Lung microvascular endothelial cell (primary cell): Measurements from ENCODE around the gene PAPSS1. TPM values are rescaled to one million over a fixed set of nuclear protein-coding genes. Genes with fewer than 3 reads are reported as not detected.
"Not testable (repeated sequence)": the region's sequence is repeated elsewhere in the genome, so short reads cannot be mapped to it uniquely, and the experiment has no call there.

Source experiments
- DNase-seq, 2 donors: peaks; one replicate each; pipeline versions ENCODE4 v3.0.0 to v3.0.0-alpha.2; 2010; ENCODE audit warnings: low read depth in 2 of 2
- total RNA-seq: library from RNA; depleted of rRNA; stranded (reverse); fragments of >200 nt; gene quantifications from 2 replicates; pipeline ENCODE4 v1.2.1, GENCODE V29; 2014

The PAPSS1 gene
- total RNA-seq, 1 donor from 2014 or later, result 19.8 TPM

DNA sequence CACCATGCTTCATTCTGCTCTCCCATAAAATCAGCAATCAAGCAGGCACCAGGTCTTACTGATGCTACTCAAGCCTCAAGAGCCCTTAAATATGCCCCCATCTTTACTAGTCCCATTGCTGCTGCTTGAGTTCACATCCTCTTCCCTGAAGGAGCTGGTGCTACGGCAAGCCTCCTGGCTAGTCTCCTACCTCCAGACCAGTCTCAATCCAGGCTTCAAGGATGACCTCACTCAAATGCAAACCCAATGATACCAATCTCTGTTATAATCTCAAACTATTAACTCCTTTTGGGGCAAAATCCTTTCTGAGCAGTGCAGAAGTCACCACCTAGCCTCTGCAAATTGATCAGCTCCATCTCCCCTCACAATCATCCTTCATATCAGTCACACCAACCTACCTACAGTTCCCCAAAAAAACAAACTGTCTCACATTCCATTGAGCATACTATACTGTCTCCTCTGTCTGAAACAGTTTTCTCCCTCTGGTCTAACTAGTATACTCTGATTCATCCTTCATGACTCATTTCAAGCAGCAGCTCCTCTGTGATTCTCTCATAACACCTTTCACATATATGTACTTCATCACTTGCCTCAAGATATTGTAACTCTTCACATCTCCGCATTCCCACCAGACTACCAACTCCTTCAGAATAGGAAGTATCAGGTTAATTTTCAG is 30.0 kb downstream of the PAPSS1 start:
- DNase-seq, result peak in 1 of 2 donors; percentile 71

DNA sequence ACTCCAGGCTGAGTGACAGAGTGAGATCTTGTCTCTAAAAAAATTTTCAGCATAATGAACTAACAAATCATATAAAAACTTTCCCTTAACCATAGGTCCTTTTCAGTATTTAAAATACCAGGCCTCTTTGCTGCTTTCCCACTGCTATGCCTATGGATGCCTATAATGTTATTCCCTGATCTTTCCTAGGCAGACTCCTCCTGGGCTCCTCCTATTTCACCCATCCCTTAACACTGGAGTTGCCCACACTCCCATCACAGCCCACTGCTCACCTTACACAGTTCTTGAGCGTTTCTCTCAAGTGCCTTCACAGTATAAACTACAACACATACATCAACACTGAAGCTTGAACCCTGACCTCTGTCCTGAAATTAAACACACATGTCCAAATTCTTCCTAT is 31.6 kb downstream of the PAPSS1 start:
- no peak for DNase-seq

DNA sequence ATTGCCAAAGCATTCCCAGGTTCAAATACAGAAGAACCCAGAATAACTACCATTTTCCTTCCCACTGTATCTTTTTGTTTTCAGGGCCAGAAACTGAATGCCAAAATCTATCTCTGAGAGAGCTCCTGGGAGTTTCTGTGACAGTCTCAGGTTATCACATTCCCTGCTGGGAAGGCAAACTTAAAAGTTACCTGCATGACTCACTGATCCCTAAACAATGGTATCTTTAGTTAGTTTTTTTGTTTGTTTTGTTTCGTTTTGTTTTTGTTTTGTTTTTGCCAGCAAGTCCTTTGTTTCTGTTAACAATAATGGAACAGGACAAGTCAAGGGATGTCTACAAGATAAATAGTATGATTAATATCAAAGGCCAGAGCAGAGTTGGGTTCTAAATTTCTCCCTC is 34.3 kb downstream of the PAPSS1 start:
- no peak for DNase-seq

DNA sequence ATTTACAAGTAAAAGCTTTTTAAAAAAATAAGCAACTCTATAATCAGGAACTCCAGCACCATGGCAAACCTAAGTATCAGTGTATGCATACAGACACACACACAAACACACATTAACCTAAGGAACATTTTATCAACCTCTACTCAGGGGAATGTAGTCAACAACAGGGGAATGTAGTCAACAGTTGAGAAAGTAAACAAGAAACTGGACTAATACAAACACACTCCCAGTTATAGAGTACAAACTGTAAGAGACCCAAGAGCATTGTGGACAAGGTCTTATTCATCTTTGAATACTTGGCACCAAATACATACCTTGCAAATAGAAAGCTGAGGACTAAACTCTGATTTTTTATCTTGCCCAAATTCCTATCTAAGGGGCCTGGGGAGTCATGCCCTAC is 36.2 kb downstream of the PAPSS1 start:
- no peak for DNase-seq

DNA sequence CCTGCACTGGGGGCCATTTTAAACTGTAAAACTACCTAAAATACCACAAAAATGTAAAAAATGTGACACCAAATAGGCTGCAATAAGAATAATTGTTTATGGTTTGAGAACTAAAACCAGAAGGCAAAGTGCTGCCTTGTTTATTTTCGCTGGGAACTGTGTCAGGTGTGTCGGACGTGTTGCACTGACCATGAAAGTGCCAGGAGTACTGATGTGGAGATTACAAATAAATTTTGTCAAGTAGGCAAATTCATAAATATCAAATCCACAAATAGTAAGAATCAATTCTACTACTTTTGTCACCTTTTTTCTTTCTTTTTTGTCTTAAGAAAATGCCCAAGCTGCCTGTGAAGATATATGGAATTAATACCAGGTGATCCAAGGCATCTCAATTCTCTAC is 37.7 kb downstream of the PAPSS1 start:
- DNase-seq, result no peak

DNA sequence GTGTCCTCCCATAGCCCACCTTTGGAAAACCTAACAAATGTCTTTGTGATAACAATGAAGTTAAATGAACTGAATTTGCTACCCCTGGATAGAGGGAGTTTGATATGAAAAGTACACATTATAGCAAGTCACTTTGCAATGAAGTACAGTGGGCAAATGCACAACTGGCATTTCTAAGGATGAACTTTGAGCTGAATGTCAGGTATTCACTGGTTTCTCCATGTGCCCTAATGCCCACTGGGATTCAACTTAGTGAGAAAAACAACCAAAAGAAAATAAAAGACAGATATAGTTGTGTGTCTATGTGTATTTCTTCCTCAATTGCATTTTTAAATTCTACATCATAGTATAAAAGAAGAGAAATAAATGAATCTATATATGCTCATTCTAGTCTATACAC is 51.0 kb downstream of the PAPSS1 start:
- no peak for DNase-seq

DNA sequence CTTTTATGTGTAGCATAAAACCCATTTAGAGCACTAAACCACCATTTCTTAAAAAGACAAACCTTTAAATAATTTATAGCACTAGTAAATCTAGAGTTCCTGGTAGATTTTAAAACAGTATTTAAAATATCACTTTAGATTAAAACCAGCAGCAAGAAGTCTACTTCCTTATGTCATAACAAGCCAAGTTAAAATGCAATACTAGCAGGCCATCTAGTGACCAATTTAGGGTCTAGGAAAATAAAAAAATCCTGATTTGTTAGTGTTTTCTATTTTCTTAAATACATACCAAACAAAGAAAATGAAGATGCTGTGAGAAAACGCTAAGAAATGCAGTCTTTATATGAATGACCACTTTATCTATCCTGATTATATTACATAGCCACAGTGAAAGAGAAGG is 53.9 kb downstream of the PAPSS1 start:
- DNase-seq, result peak; percentile 25 to 50

DNA sequence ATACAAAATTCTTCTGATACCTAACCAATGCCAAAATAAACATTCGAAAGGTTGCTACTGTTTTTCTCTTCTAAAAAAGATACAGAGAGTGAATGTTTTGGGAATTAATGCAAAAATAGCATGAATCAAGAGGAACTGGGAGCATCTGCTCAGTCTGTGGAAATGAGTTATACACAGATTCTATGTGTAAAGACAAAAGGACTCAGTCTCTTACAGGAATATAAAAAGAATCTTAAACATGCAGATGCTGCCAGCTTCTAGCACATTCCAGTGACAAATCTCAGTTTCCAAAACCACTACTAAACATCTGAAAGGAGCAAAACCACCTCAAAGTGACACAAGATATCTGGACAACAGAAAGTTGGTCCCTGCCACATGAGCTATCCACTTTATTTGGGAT is 55.0 kb downstream of the PAPSS1 start:
- peak in 1 of 2 donors; percentile 20 for DNase-seq

DNA sequence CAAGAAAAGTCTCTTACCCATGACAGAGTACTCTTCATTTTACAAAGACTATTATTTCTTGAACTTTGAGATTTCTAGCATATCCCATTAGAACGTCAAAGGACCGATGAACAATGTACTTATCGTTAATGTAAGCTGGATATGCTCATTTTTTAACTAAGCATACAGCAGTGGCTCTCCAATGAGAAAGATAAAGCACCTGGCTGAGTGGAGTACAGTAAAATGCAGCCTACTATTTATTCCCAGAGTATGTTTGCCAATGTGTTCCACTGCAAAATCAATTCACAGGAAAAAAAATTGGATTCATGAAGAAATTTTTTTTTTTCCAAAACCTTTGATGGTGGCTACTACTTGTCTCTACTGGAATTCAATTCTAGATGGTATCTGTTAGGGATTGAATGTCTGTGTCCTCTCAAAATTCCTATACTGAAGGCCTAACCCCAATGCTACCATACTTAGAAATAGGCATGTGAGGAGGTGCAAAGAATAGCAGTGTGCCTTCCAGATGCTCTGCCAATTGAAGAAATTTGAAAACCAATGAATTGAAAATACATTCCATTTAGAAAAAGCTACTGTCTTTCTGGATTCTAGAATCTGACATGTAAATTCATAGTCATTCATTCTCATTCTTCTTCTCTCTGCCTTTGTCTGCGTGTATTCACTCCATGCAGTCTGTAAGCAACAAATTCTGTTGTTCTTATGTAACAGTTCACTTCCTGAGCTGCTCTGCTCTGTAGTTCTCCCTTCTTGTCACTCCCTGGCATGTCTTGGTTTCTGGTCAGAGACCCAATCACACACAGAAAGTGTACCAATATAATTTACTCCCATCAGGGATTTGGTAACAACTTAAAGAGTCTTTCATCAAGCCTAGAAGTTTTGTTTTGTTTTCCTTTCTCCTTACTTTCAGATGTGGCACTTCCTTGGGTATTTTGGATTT is 61.4 kb downstream of the PAPSS1 start:
- peak in 1 of 2 donors; percentile 5 for DNase-seq

DNA sequence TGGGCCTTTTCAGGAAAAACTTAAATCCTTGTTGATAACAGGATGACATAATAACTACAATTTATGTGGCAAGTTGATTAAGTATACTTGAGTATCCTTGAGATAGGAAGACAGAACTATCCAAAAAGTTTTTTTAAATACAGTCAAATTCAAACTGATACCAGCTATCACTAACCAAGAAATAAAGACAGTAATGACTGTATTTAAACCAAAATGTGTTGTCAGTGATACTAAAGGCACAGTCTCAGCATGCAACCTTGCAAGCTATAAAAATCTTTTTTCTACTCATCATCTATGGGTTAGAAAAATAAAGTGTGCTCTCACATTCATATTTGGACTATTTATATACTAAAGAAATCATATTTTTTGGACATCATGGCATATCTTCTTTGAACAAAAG is 64.7 kb downstream of the PAPSS1 start:
- no peak for DNase-seq

DNA sequence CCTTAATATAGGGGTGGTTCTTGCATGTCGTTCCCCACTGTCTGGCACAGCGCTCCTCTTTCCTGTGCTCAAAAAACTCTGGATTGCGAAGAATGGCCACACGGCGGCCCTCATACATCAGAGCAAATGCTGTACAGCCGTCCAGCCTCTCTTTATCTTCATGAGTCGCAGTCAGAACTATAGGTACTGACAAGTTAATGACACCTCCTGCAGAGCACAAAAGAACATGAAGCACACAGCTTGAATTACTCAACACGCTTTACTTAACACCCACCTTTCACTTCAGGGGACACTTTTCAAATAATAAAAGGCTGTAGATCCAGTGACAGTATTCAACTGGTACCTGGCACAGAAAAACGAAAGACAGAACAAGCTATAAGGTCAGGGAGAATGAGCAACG is 65.3 kb downstream of the PAPSS1 start:
- no peak for DNase-seq

DNA sequence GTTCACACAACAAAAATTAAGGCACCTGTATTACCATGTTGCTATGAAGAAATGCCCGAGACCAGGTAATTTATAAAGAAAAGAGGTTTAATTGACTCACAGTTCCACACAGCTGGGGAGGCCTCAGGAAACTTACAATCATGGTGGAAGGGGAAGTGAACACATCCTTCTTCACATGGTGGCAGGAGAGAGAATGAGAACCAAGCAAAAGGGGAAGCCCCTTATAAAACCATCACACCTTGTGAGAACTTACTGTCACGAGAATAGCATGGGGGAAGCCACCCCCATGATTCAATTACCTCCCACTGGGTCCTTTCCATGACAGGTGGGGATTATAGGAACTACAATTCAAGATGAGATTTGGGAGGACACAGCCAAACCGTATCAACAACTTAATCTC is 68.6 kb downstream of the PAPSS1 start:
- not testable (repeated sequence) for DNase-seq

DNA sequence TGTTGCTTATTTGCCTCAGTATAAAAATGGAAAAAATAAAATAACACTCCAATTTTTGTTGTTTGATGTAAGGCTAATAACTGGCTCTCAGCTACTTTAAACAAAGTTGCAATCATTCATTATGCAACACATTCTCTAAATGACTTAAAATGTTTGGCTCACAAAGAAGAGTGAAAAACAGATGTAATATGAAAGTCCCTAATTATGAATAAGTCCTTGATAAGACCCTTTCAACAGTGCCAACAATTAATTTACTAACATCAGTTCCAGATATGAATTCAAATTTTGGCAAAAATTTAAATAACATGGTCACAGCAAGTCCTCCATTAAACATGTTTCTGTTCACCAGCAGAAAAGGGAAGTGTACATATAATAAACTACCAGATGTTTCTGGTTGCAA is 69.8 kb downstream of the PAPSS1 start:
- no peak for DNase-seq

DNA sequence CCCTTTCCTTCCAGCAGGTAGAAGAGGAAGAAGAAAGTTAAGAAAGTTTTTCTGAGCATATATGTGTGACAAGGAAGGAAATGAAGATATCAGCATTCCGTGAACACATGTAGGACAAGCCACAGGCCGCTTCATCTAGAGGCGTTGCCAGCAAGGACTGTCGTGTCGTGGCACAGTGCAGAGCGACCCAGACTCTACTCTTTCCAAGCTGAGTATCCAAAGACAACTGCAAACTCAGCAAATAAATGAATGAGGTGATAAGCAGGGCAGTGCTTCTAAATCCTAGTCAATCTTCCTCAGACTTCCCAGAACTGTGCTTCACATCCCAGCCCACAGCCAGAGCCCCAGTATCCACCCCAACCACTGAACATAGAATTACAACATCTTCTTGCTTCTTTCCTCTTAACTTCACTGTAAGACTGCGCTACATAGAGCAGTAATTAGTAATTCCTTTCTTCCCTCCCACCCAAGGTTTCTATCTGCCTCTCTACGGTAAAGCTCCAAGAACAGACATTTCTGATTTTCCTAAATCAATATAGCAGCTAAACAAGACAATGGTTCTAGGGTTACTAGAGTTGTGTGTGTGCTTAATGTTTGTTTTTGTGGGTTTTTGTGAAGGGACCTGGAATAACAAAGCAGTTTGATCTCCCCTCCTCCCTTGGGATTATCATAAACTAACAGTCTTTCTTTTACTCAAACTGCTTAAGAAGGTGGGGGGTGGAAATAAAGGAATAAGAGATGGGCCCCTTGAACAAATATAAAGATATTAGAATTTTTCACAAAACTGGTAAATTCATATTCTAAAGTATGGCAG is 71.6 kb downstream of the PAPSS1 start:
- DNase-seq, result no peak

DNA sequence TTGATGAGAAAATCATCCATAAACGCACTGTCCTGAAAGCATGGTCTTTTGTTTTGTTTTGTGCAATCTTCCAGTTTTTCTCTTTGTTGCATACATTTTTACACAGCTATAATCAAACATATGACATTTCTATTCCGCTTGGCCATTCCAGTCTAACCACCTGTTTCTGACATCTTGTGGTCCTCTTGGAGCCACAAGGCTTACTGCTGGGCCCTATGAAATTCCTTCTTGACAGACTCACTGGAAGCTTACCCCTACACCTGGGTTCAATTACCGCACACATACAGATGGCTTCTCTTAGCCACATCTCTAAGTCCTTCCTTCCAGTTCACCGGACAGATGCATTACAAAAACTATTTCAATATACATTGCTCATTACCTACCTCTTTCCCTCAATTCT is 72.4 kb downstream of the PAPSS1 start:
- no peak for DNase-seq

DNA sequence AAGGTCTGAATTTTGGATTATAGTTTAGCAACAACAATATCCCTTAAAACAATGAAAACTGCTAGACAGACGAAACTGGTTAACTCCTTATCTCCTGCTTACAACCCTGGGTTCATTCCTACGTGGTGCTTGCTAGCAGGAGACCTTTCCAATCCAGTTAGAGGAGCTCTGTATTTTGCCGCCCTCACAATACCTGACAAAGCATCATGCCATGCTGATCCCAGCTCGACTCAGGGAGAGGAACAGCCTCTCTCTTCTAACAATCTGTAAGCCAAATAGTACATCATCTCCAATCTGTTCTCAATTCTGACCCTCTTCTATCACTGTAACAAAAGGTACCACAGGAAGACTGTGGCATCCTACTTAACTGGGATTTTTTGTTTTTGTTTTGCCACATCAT is 74.4 kb downstream of the PAPSS1 start:
- no peak for DNase-seq

DNA sequence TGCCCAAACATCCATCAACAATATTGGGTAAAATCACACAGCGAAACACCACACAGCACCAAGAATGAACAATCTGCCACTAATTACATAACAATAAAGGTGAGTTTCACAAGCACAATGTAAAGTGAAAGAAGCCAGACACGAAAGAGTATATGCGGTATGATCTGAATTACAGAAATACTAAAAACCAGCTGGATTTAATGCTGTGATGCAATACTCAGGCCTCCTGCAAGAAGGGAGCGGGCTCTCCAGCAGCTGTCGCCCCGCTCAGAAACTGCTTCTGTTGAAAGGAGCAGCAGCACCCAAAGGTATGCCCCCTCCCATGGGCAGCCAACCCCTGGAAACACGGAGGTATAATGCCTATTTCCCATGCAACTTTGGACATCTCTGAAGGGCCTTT is 77.0 kb downstream of the PAPSS1 start:
- DNase-seq, result no peak

DNA sequence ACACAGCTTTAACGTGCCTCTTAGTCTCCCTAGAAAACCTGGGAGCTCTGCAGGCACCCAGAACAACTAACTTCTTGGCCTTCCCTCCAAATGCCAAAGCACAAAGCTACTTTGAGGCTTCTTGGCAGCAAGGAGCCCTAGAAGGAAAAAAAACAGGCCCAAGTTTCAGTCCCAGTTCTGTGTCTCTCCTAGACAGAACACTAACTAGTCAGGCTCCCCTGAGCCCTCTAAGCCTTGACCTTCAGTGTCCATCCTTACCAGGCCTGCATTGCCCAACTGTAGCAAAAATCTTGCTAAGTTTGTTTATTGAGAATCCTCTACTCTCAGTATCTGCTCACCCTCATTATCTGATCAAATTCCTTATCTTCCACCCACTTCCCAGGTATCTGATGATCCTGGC is 79.2 kb downstream of the PAPSS1 start:
- no peak for DNase-seq

DNA sequence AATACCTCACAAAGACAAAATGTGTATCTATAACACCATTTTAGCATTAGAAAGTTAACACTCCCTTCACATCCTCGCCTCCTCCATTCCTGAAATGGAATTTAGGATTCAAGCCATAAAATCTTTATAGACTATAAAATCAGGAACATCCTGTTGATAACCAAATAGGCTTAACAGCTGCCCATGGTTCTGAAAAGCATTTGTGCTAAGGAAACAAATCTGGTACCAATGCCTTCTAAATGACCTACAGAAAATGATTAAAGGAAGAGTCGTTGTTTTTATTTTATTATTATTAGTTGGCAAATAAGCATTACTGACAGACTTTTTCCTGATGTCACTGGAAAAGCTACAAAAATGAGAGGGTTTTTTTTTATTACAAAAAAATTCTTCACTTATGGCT is 79.8 kb downstream of the PAPSS1 start:
- DNase-seq, result no peak

DNA sequence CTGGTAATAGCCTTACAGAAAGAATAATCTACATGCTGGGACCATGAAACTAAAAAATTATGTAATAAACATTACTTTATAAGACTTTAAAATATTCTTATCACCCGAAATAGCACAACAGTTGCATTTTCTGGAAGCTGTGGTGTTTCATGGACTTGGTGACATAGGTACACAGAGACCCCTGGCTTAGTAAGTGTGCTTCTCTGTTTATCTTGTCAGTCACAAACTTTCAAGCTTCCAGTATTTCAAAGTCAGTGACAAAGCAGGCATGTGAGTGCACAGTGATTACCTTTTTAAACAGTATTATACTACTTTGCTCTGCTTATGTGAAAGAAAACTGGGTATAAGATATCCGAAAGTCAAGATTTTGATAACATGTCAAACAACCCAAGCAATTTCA is 84.3 kb downstream of the PAPSS1 start:
- no peak for DNase-seq

DNA sequence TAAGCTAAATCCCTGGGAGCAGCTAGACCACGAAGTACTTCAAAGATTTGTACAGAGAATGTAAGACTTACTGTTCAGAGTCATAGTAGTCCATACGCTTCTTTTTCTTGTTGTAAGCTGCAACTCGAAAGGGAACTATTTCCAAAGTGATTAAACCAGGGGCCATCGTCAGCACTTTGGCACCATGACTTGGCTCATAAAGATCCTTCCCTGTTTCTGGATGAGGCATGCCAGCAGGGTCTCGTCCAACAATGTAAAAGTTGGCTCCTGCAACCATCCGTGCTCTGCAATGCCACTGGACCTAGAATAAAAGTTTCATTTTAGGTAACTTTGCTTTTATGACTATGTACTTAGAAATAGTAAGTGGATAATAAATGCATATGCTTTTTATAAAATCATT is 88.5 kb downstream of the PAPSS1 start:
- no peak for DNase-seq

DNA sequence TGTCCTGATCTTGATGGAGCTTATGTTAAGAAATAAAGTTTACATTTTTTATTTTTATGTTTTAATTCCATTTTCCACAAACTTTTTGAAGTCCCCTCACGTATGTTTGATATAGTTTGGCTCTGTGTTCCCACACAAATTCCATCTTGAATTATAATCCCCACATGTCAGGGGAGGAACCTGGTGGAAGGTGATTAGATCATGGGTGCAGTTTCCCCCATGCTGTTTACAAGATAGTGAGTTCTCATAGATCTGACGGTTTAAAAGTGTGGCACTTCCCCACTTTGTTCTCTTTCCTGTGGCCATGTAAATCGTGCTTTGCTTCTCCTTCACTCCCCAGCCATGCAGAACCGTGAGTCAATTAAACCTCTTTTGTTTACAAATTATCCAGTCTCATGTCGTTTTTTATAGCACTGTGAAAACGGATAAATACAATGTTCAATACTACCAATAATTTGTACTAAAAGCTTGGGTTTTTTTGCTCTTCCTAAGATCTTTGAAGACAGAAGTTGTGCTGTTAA is 89.8 kb downstream of the PAPSS1 start:
- DNase-seq, result no peak
